HepG2 (cell line): Measurements from ENCODE around the gene SP9. TPM values are rescaled to one million over a fixed set of nuclear protein-coding genes. Genes with fewer than 3 reads are reported as not detected.

Experiments
- ATM ChIP-seq: fragments of 450-650 bp; IDR thresholded peaks from 2 replicates; pipeline ENCODE4 v1.7.1; 2017; ENCODE audit warnings: mild to moderate bottlenecking, borderline replicate concordance
- DR1 ChIP-seq: sonication (generic); formaldehyde crosslinking; IDR thresholded peaks from 2 replicates; pipeline ENCODE4 v1.8.0; 2021; ENCODE audit warnings: mild to moderate bottlenecking, missing genetic modification reagents, inconsistent platforms
- FIP1L1 ChIP-seq: fragments of 200-400 bp; formaldehyde crosslinking; IDR thresholded peaks from 2 replicates; pipeline ENCODE4 v1.6.1; 2018; ENCODE audit warnings: low read depth, mild to moderate bottlenecking, low read length, moderate library complexity, borderline replicate concordance; ENCODE audit not compliant: insufficient read depth
- GFI1 ChIP-seq: sonication (generic); formaldehyde crosslinking; IDR thresholded peaks from 2 replicates; pipeline ENCODE4 v1.5.0; 2020; ENCODE audit warnings: missing genetic modification reagents, mild to moderate bottlenecking, borderline replicate concordance
- PAX8 ChIP-seq: sonication (generic); formaldehyde crosslinking; IDR thresholded peaks from 2 replicates; pipeline ENCODE4 v1.8.0; 2022; ENCODE audit warnings: mild to moderate bottlenecking, missing genetic modification reagents, borderline replicate concordance
- PRMT3 ChIP-seq: sonication (generic); formaldehyde crosslinking; IDR thresholded peaks from 2 replicates; pipeline ENCODE4 v1.8.1; 2022; ENCODE audit warnings: low read depth, mild to moderate bottlenecking, moderate library complexity, missing genetic modification reagents, borderline replicate concordance
- SP5 ChIP-seq: IDR thresholded peaks from 2 replicates; pipeline ENCODE4 v1.6.1; 2016; ENCODE audit warnings: low read depth, borderline replicate concordance
- ZBTB1 ChIP-seq: sonication (generic); formaldehyde crosslinking; IDR thresholded peaks from 2 replicates; pipeline ENCODE4 v1.4.0; 2020; ENCODE audit warnings: missing genetic modification reagents, borderline replicate concordance
- ZNF101 ChIP-seq: sonication (generic); formaldehyde crosslinking; IDR thresholded peaks from 2 replicates; pipeline ENCODE4 v1.4.0; 2020; ENCODE audit warnings: mild to moderate bottlenecking, low read depth, missing genetic modification reagents, borderline replicate concordance
- ZNF160 ChIP-seq: sonication (generic); formaldehyde crosslinking; IDR thresholded peaks from 2 replicates; pipeline ENCODE4 v1.8.0; 2022; ENCODE audit warnings: mild to moderate bottlenecking, inconsistent platforms, missing genetic modification reagents
- ZNF263 ChIP-seq: sonication (generic); formaldehyde crosslinking; IDR thresholded peaks from 2 replicates; pipeline ENCODE4 v1.4.0; 2020; ENCODE audit warnings: missing genetic modification reagents
- ZNF598 ChIP-seq: sonication (generic); formaldehyde crosslinking; IDR thresholded peaks from 2 replicates; pipeline ENCODE4 v1.5.1; 2020; ENCODE audit warnings: mild to moderate bottlenecking, missing genetic modification reagents, borderline replicate concordance
- polyA plus RNA-seq, 8 experiments: library from polyadenylated mRNA; depleted of rRNA in 3 of 8; stranded (reverse) in 7 of 8; unstranded in 1 of 8; fragments of >200 nt; fragmentation: Illumina TruSeq in 4 of 8; extraction: Trizol in 4 of 8; gene quantifications; 2 replicates each; pipeline versions ENCODE4 v1.2.1 to v1.2.3, GENCODE V29; 2011 to 2016; ENCODE audit warnings: low read depth in 4 of 8, missing spikeins in 1 of 8, mixed read lengths in 1 of 8; ENCODE audit not compliant: insufficient read depth in 1 of 8
- total RNA-seq, 5 experiments: library from RNA; depleted of rRNA; stranded (reverse); fragments of >200 nt; fragmentation: Illumina TruSeq; extraction: Trizol; gene quantifications; 2 replicates each; pipeline ENCODE4 v1.2.3, GENCODE V29; 2016; ENCODE audit warnings: low read depth in 1 of 5
- TF ChIP-seq, protein P1 (sequence below): sonication (generic); formaldehyde crosslinking; IDR thresholded peaks from 2 replicates; pipeline ENCODE4 v1.9.0; 2021; ENCODE audit warnings: mild to moderate bottlenecking, missing genetic modification reagents
- TF ChIP-seq, protein P2 (sequence below): sonication (generic); formaldehyde crosslinking; IDR thresholded peaks from 2 replicates; pipeline ENCODE4 v1.5.0; 2020; ENCODE audit warnings: missing genetic modification reagents
- TF ChIP-seq, protein P3 (sequence below): sonication (generic); formaldehyde crosslinking; IDR thresholded peaks from 2 replicates; pipeline ENCODE4 v1.5.0; 2020; ENCODE audit warnings: mild to moderate bottlenecking, missing genetic modification reagents, borderline replicate concordance

SP9 gene
- total and polyA plus RNA-seq, 2 of the 13 experiments (the other 11 are each of a cell fraction or from before 2014, with no cell fraction given): not detected

DNA sequence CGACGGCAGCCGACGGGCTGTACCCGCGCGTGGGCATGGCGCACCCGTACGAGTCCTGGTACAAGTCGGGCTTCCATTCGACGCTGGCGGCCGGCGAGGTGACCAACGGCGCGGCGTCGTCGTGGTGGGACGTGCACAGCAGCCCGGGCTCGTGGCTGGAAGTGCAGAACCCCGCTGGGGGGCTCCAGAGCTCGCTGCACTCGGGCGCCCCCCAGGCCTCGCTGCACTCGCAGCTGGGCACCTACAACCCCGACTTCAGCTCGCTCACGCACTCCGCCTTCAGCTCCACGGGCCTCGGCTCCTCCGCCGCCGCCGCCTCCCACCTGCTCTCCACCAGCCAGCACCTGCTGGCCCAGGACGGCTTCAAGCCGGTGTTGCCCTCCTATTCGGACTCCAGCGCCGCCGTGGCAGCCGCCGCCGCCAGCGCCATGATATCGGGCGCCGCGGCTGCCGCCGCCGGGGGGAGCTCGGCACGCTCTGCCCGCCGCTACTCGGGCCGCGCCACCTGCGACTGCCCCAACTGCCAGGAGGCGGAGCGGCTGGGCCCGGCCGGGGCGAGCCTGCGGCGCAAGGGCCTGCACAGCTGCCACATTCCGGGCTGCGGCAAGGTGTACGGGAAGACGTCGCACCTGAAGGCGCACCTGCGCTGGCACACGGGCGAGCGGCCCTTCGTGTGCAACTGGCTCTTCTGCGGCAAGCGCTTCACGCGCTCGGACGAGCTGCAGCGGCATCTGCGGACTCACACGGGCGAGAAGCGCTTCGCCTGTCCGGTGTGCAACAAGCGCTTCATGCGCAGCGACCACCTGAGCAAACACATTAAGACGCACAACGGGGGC is 2.0 kb downstream of the SP9 start (continued):
- TF ChIP-seq ZNF160 (CRISPR knock-in tag) (no peak), PAX8 (CRISPR knock-in tag) (peak; percentile 51; the same call in 1 of the 2 replicates), ZNF598 (CRISPR knock-in tag) (no peak), SP5 (CRISPR knock-in tag) (no peak; the same call in 1 of the 2 replicates), ZNF263 (CRISPR knock-in tag) (peak; percentile 27; the same call in 1 of the 2 replicates), ATM (no peak), ZBTB1 (no peak), DR1 (CRISPR knock-in tag) (no peak), PRMT3 (no peak), ZNF101 (CRISPR knock-in tag) (no peak), FIP1L1 (no peak), GFI1 (CRISPR knock-in tag) (0 out of 2 replicates have a peak, but pooled peaks have one; percentile 30)
- TF ChIP-seq, protein P1, sequence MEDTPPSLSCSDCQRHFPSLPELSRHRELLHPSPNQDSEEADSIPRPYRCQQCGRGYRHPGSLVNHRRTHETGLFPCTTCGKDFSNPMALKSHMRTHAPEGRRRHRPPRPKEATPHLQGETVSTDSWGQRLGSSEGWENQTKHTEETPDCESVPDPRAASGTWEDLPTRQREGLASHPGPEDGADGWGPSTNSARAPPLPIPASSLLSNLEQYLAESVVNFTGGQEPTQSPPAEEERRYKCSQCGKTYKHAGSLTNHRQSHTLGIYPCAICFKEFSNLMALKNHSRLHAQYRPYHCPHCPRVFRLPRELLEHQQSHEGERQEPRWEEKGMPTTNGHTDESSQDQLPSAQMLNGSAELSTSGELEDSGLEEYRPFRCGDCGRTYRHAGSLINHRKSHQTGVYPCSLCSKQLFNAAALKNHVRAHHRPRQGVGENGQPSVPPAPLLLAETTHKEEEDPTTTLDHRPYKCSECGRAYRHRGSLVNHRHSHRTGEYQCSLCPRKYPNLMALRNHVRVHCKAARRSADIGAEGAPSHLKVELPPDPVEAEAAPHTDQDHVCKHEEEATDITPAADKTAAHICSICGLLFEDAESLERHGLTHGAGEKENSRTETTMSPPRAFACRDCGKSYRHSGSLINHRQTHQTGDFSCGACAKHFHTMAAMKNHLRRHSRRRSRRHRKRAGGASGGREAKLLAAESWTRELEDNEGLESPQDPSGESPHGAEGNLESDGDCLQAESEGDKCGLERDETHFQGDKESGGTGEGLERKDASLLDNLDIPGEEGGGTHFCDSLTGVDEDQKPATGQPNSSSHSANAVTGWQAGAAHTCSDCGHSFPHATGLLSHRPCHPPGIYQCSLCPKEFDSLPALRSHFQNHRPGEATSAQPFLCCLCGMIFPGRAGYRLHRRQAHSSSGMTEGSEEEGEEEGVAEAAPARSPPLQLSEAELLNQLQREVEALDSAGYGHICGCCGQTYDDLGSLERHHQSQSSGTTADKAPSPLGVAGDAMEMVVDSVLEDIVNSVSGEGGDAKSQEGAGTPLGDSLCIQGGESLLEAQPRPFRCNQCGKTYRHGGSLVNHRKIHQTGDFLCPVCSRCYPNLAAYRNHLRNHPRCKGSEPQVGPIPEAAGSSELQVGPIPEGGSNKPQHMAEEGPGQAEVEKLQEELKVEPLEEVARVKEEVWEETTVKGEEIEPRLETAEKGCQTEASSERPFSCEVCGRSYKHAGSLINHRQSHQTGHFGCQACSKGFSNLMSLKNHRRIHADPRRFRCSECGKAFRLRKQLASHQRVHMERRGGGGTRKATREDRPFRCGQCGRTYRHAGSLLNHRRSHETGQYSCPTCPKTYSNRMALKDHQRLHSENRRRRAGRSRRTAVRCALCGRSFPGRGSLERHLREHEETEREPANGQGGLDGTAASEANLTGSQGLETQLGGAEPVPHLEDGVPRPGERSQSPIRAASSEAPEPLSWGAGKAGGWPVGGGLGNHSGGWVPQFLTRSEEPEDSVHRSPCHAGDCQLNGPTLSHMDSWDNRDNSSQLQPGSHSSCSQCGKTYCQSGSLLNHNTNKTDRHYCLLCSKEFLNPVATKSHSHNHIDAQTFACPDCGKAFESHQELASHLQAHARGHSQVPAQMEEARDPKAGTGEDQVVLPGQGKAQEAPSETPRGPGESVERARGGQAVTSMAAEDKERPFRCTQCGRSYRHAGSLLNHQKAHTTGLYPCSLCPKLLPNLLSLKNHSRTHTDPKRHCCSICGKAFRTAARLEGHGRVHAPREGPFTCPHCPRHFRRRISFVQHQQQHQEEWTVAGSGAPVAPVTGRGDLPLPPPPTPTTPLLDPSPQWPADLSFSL (CRISPR knock-in tag): no peak
- TF ChIP-seq, protein P2, sequence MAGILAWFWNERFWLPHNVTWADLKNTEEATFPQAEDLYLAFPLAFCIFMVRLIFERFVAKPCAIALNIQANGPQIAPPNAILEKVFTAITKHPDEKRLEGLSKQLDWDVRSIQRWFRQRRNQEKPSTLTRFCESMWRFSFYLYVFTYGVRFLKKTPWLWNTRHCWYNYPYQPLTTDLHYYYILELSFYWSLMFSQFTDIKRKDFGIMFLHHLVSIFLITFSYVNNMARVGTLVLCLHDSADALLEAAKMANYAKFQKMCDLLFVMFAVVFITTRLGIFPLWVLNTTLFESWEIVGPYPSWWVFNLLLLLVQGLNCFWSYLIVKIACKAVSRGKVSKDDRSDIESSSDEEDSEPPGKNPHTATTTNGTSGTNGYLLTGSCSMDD (CRISPR knock-in tag): no peak
- TF ChIP-seq, protein P3, sequence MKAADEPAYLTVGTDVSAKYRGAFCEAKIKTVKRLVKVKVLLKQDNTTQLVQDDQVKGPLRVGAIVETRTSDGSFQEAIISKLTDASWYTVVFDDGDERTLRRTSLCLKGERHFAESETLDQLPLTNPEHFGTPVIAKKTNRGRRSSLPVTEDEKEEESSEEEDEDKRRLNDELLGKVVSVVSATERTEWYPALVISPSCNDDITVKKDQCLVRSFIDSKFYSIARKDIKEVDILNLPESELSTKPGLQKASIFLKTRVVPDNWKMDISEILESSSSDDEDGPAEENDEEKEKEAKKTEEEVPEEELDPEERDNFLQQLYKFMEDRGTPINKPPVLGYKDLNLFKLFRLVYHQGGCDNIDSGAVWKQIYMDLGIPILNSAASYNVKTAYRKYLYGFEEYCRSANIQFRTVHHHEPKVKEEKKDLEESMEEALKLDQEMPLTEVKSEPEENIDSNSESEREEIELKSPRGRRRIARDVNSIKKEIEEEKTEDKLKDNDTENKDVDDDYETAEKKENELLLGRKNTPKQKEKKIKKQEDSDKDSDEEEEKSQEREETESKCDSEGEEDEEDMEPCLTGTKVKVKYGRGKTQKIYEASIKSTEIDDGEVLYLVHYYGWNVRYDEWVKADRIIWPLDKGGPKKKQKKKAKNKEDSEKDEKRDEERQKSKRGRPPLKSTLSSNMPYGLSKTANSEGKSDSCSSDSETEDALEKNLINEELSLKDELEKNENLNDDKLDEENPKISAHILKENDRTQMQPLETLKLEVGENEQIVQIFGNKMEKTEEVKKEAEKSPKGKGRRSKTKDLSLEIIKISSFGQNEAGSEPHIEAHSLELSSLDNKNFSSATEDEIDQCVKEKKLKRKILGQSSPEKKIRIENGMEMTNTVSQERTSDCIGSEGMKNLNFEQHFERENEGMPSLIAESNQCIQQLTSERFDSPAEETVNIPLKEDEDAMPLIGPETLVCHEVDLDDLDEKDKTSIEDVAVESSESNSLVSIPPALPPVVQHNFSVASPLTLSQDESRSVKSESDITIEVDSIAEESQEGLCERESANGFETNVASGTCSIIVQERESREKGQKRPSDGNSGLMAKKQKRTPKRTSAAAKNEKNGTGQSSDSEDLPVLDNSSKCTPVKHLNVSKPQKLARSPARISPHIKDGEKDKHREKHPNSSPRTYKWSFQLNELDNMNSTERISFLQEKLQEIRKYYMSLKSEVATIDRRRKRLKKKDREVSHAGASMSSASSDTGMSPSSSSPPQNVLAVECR (CRISPR knock-in tag): peak; percentile 62
